ENCODE measurements around the gene ZNRF1. TPM values are rescaled to one million over a fixed set of nuclear protein-coding genes. Genes with fewer than 3 reads are reported as not detected.

Gene ZNRF1
- total RNA-seq, 3 donors from 2014 or later (not counting 1 experiment from before 2014, with no cell fraction given): 2.4 to 5.1 (median 3.4) TPM

DNA sequence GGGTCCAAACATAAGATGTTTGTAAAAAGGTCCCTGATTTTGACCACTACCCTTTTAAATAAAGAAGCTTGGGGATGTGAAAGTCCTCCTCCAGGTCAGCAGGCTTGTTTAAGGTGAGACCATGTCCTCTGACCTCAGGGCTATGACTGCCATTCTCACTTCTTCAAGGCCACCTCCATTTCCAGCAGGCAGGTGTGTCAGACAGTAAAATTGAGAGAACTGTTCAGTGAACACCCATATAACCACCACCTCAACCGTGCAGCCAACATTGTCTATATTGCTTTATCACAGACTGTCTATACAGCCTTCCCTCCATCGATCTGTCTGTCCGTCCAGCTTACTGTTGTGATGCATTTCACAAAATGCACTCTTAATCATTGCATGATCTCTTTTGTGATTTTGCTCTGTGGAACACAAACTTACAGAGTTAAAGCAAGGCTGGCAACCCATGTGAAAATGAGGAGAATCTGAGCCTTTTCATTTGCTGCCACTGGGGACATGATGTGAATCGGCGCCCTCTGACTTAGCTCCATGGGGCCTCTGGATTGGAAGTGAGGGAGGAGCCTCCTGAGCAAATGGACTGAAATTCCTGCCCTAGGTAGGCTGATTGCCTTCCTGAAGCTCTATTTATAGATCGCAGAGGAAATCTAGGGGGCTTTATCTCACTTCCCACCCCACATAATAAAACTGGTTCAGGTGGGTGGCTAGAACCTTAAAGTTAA lies 53.8 kb downstream of the ZNRF1 start:
- Histone ChIP-seq H3K27ac (ENCODE audit: low read length) (no peak overlapping the region), H3K4me3 (ENCODE audit: low read length) (no peak overlapping the region), H3K4me1 (ENCODE audit: control insufficient read depth, insufficient read depth, low read length) (no peaks in the 10 kb centered on the region), H3K27me3 (ENCODE audit: control insufficient read depth, insufficient read depth, low read length) (no peaks in the 10 kb centered on the region), H3K36me3 (ENCODE audit: control insufficient read depth, insufficient read depth, low read length) (no peaks in the 10 kb centered on the region), H3K9me3 (ENCODE audit: control insufficient read depth, insufficient read depth, low read length) (no peaks in the 10 kb centered on the region)
- TF ChIP-seq, protein P1, sequence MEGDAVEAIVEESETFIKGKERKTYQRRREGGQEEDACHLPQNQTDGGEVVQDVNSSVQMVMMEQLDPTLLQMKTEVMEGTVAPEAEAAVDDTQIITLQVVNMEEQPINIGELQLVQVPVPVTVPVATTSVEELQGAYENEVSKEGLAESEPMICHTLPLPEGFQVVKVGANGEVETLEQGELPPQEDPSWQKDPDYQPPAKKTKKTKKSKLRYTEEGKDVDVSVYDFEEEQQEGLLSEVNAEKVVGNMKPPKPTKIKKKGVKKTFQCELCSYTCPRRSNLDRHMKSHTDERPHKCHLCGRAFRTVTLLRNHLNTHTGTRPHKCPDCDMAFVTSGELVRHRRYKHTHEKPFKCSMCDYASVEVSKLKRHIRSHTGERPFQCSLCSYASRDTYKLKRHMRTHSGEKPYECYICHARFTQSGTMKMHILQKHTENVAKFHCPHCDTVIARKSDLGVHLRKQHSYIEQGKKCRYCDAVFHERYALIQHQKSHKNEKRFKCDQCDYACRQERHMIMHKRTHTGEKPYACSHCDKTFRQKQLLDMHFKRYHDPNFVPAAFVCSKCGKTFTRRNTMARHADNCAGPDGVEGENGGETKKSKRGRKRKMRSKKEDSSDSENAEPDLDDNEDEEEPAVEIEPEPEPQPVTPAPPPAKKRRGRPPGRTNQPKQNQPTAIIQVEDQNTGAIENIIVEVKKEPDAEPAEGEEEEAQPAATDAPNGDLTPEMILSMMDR (IDR thresholded peaks at IDR 0.05): no peak
- H3K9me3 Mint-ChIP-seq: no peaks in the 10 kb centered on the region
- no peak for ATAC-seq
- WGBS (ENCODE audit: insufficient coverage): 92% methylated on average over 5 of the region's 6 CpGs
- no peaks in the 10 kb centered on the region for H3K4me1 Mint-ChIP-seq
- H3K36me3 Mint-ChIP-seq: no peaks in the 10 kb centered on the region
- no peak for DNase-seq
- H3K27ac Mint-ChIP-seq: no peak overlapping the region
- no peak overlapping the region for H3K4me3 Mint-ChIP-seq
- intact Hi-C loops (cut with micrococcal nuclease): no loop called here
- peaks cover 0 to 3% of the 10 kb centered on the region in 2 donors for H3K27me3 Mint-ChIP-seq (ENCODE audit: low read depth in 2 of 2)

DNA sequence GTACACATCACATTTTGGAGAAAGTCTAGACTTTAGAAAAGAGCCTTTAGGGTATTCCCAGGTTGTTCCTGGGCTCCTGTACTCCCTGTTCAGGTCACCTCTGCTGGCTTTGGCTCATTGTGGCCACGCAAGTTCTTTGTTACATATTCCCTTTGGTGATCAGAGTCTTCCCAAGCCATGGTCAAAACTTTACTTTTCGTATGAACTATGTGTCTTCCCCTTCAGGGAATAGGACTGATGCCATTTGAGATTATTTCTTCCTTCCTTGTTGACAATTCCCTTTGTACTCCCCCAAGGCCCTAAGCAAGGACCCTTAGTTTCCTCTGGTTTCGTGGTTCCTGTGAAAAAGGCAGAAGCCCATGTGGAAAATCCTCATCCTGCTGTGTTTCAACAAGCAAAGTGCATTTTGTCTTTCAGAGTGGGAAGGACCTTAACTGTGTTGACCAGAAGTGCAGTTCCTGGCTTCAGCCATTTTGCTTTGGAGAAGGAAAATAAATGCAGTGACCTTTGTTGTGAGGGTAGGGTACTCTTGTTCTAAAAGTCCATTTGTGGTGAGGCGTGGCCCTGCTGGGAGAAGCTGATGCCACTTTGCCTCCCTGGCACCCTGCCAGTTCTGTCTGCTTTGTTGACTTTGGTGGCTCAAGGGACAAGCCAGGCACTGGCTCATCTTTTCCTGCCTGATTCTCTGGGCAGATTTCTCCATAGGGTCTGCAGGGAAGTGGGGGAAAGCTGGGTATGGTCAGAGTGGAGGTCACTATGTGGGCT lies 55.1 kb downstream of the ZNRF1 start:
- no peak overlapping the region for H3K27ac Mint-ChIP-seq
- H3K27me3 ChIP-seq (ENCODE audit: control insufficient read depth, insufficient read depth, low read length): no peaks in the 10 kb centered on the region
- intact Hi-C loops (cut with micrococcal nuclease): no loop called here
- H3K36me3 ChIP-seq (ENCODE audit: control insufficient read depth, insufficient read depth, low read length): no peaks in the 10 kb centered on the region
- H3K36me3 Mint-ChIP-seq: no peaks in the 10 kb centered on the region
- ATAC-seq (no peak), DNase-seq (no peak)
- no peak overlapping the region for H3K27ac ChIP-seq (ENCODE audit: low read length)
- peaks cover 0 to 3% of the 10 kb centered on the region in 2 donors for H3K27me3 Mint-ChIP-seq (ENCODE audit: low read depth in 2 of 2)
- no peaks in the 10 kb centered on the region for H3K4me1 ChIP-seq (ENCODE audit: control insufficient read depth, insufficient read depth, low read length)
- no peak overlapping the region for H3K4me3 ChIP-seq (ENCODE audit: low read length)
- H3K9me3 Mint-ChIP-seq: no peaks in the 10 kb centered on the region
- no peaks in the 10 kb centered on the region for H3K9me3 ChIP-seq (ENCODE audit: control insufficient read depth, insufficient read depth, low read length)
- H3K4me3 Mint-ChIP-seq: no peak overlapping the region
- TF ChIP-seq, protein P1 (IDR thresholded peaks at IDR 0.05): no peak
- H3K4me1 Mint-ChIP-seq: no peaks in the 10 kb centered on the region
- 83% methylated on average over 4 of the region's 4 CpGs for WGBS (ENCODE audit: insufficient coverage)

DNA sequence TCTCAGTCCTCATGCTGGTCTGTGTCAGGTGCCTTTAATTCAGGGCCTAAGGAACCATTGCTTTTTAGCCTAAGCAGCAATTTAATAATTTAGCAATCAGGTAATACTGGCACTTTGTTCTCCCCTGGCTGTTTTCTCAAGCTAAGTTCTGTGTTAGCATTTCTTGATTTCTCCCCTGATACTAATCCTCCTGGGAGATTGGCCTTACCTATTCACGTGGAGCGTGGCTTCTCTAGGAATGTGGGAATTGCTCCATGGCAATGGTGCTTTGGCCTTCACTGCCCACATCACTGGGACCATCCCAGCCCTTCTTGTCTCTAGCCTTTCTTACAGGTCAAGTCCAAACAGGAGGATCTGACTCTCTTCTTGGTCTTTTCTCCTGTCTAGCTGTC lies 55.7 kb downstream of the ZNRF1 start:
- Mint-ChIP-seq H3K27me3 (ENCODE audit: low read depth in 2 of 2) (peaks cover 0 to 7% of the 10 kb centered on the region in 2 donors), H3K4me3 (no peak overlapping the region), H3K4me1 (no peaks in the 10 kb centered on the region), H3K36me3 (no peaks in the 10 kb centered on the region), H3K27ac (no peak overlapping the region), H3K9me3 (no peaks in the 10 kb centered on the region)
- TF ChIP-seq, protein P1 (IDR thresholded peaks at IDR 0.05): no peak
- intact Hi-C loops (cut with micrococcal nuclease): no loop called here
- ATAC-seq: no peak
- H3K4me1 ChIP-seq (ENCODE audit: control insufficient read depth, insufficient read depth, low read length): no peaks in the 10 kb centered on the region
- no peak overlapping the region for H3K27ac ChIP-seq (ENCODE audit: low read length)
- no peaks in the 10 kb centered on the region for H3K9me3 ChIP-seq (ENCODE audit: control insufficient read depth, insufficient read depth, low read length)
- H3K36me3 ChIP-seq (ENCODE audit: control insufficient read depth, insufficient read depth, low read length): no peaks in the 10 kb centered on the region
- no peak overlapping the region for H3K4me3 ChIP-seq (ENCODE audit: low read length)
- WGBS (ENCODE audit: insufficient coverage): 85% methylated on average over 2 of the region's 2 CpGs
- no peaks in the 10 kb centered on the region for H3K27me3 ChIP-seq (ENCODE audit: control insufficient read depth, insufficient read depth, low read length)
- no peak for DNase-seq
